ENCODE data around the gene TPPP. TPM values are rescaled to one million over a fixed set of nuclear protein-coding genes. Genes with fewer than 3 reads are reported as not detected.

Gene TPPP
- total RNA-seq, 8 experiments from 2014 or later = 0.31 to 23.5 (median 7.3) TPM

GRCh38 chr5:665541-665955 lies 27.6 kb downstream of the TPPP start:
- no CpG with 5 or more reads among the region's 8 CpGs for WGBS, 10 experiments
- no peak for ATAC-seq (replicated peaks in 6 of 8)
- H3K27ac ChIP-seq = no peak overlapping the region
- H3K4me1 ChIP-seq (replicated peaks in 1 of 2) = no peaks in the 10 kb centered on the region
- no peak overlapping the region for H3K4me3 ChIP-seq
- in situ Hi-C loops (cut with MboI; ENCODE audit: low pct_unique_long_range_greater_than_20kb in 2 of 9, low sequenced_read_pairs in 9 of 9, unreplicated experiment in 9 of 9) = loop anchor here in 3 of 9 experiments (10.0 to 25.0 kb wide), 2 partner anchors 222 to 239 kb away; partner anchors contain the start of genes BRD9 (in 2 of the 3) and TRIP13 (in 2 of the 3)

DNA sequence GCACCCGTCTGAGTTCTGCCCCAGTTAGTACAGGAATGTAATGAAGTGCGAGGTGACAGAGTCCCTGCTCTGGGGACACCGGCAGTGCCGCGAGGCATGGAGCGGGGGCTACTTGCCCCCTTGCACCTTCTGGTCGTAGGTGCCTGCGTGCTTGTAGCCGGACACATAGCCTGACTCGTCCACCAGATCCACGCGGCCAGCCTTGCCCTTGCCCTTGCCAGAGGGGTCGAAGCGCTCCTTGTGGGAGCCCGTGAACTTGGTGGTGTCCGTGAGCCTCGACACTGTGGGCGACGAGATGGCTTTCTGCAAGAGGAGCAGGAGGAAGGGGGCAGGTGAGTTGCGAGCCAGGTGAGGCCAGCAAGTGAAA lies 28.2 kb downstream of the TPPP start:
- Histone ChIP-seq H3K4me1 (replicated peaks in 1 of 2) (no peaks in the 10 kb centered on the region), H3K4me3 (no peak overlapping the region), H3K27ac (no peak overlapping the region)
- in situ Hi-C loops (cut with MboI; ENCODE audit: low pct_unique_long_range_greater_than_20kb in 2 of 9, low sequenced_read_pairs in 9 of 9, unreplicated experiment in 9 of 9) = loop anchor here in 3 of 9 experiments (10.0 to 25.0 kb wide), 2 partner anchors 222 to 240 kb away; partner anchors contain the start of genes BRD9 (in 2 of the 3) and TRIP13 (in 2 of the 3)
- no peak for ATAC-seq (replicated peaks in 6 of 8)
- 96% methylated on average over 5 of the region's 20 CpGs; no CpG with 5 or more reads in 9 of the 10 experiments for WGBS, 10 experiments

DNA sequence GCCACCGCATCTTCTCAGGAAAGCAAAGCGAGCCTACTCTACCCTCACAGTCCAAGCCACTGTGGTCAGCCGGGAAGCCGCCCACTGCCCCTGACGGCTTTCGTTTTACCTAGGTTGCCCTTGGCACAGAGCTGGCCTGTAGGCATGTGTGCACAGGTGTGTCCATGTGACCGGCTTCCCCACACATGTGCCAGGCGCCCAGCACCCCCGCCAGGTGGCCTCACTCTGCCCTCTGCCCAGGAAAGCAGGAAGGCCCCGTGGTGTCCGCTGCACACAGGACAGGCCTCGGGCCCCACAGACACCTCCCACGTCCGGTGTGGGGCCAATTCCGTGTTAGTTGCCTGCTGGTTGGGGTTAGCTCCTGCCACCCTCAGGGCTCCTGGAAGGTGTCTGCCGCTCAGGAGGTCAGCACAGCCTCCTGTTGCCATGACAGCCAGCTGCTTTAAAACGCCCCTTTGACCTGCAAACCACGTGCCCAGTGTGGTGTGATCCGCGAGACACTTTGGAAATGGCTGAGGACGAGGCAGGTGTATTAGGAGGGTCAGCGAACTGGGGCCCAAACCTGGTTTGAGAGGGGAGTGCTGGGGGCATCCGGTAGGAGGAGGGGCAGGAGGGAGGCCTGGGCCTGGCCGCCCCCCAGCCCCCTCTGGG lies 28.7 kb downstream of the TPPP start:
- WGBS, 10 experiments = 68 to 100% (median 93%) methylated on average over 3 to 5 of the region's 24 CpGs; no CpG with 5 or more reads in 7 of the 10 experiments
- in situ Hi-C loops (cut with MboI; ENCODE audit: low pct_unique_long_range_greater_than_20kb in 2 of 9, low sequenced_read_pairs in 9 of 9, unreplicated experiment in 9 of 9) = loop anchor here in 3 of 9 experiments (10.0 to 25.0 kb wide), 2 partner anchors 223 to 240 kb away; partner anchors contain the start of genes BRD9 (in 2 of the 3) and TRIP13 (in 2 of the 3)
- Histone ChIP-seq H3K4me1 (replicated peaks in 1 of 2) (no peaks in the 10 kb centered on the region), H3K4me3 (no peak overlapping the region), H3K27ac (no peak overlapping the region)
- peak in 5 of 8 experiments; percentile 9 to 25 (median 15) for ATAC-seq (replicated peaks in 6 of 8)

- WGBS, 10 experiments = 76 to 100% (median 92%) methylated on average over 1 to 5 of the region's 38 CpGs; no CpG with 5 or more reads in 6 of the 10 experiments
- in situ Hi-C loops (cut with MboI; ENCODE audit: low pct_unique_long_range_greater_than_20kb in 2 of 9, low sequenced_read_pairs in 9 of 9, unreplicated experiment in 9 of 9) = loop anchor here in 3 of 9 experiments (10.0 to 25.0 kb wide), 2 partner anchors 224 to 241 kb away; partner anchors contain the start of genes BRD9 (in 2 of the 3) and TRIP13 (in 2 of the 3)
- Histone ChIP-seq H3K27ac (no peak overlapping the region), H3K4me1 (replicated peaks in 1 of 2) (no peaks in the 10 kb centered on the region), H3K4me3 (no peak overlapping the region)
- ATAC-seq (replicated peaks in 6 of 8) = peak in 5 of 8 experiments; percentile 32 to 55 (median 46)
Observed at GRCh38 chr5:663436-664342, 29.5 kb downstream of the TPPP start.

DNA sequence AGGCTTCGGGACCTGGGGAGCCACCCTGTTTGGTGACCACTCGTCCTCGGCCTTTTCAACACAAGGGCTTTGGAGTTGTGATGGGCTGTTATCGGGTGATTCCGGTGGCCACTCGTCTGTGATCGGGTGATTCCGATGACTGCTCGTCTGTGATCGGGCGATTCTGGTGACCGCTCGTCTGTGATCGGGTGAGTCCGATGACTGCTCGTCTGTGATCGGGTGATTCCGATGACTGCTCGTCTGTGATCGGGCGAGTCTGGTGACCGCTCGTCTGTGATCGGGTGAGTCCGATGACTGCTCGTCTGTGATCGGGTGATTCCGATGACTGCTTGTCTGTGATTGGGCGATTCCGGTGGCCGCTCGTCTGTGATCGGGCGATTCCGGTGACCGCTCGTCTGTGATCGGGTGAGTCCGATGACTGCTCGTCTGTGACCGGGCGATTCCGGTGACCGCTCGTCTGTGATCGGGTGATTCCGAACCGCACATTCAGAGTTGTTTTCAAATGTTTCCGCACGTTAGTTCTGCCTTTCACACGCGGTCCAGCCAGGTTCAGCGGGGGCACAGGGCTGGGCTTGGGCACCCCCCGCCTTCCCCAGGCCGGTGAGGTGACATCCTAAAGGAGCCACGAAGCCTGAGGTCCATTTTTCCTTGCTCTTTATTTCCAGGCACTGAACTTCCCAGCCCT lies 30.3 kb downstream of the TPPP start:
- ATAC-seq (replicated peaks in 6 of 8) = no peak
- no peak overlapping the region for H3K27ac ChIP-seq
- H3K4me1 ChIP-seq (replicated peaks in 1 of 2) = no peaks in the 10 kb centered on the region
- in situ Hi-C loops (cut with MboI; ENCODE audit: low pct_unique_long_range_greater_than_20kb in 2 of 9, low sequenced_read_pairs in 9 of 9, unreplicated experiment in 9 of 9) = loop anchor here in 3 of 9 experiments (10.0 to 25.0 kb wide), 2 partner anchors 224 to 242 kb away; partner anchors contain the start of genes BRD9 (in 2 of the 3) and TRIP13 (in 2 of the 3)
- WGBS, 10 experiments = 80 to 100% (median 93%) methylated on average over 4 to 8 of the region's 56 CpGs; no CpG with 5 or more reads in 6 of the 10 experiments
- no peak overlapping the region for H3K4me3 ChIP-seq

DNA sequence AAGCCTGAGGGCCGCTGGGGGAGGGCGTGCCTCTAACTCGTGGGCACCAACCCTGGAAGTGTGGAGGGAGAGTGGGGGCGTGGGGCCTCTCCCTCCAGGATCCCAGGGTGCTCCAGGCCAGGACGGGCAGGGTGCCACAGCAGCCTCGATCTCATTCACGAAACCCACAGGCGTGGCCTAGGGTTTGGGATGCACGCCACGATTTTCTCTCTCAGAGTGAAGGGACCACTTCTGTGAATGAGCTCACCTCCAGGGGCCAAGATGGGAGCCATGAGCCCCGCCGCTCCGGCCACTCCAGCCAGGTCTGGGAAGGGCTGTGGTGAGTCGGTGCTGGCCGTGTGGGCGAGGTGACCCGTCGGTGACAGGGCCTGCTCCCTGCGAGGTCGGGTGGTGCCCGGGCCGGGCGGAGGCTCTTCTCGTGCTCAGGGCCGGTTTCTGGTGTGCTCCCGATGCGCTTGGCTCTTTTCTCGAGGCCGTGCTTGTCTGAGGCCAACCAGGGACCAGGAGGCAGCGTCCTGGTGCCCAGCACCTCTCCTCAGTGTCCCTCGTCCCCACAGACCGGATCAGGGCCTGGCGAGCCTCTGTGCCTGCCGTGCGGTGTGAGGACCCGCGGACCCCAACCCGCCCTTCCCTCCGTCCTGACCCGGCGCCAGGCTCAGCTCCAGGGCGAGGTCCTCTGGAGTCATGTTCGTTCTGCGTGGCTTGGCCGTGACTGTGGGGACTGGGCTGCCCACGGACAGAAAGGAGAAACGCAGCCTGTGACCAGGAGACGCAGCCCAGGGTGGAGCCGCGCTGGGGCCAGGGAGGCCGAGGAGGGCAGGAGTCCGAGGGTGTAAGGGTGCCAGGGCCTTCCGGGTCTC lies 31.0 kb downstream of the TPPP start:
- no peak for ATAC-seq (replicated peaks in 6 of 8)
- in situ Hi-C loops (cut with MboI; ENCODE audit: low pct_unique_long_range_greater_than_20kb in 2 of 9, low sequenced_read_pairs in 9 of 9, unreplicated experiment in 9 of 9) = loop anchor here in 3 of 9 experiments (10.0 to 25.0 kb wide), 2 partner anchors 225 to 243 kb away; partner anchors contain the start of genes BRD9 (in 2 of the 3) and TRIP13 (in 2 of the 3)
- WGBS, 10 experiments = 92 to 100% (median 99%) methylated on average over 1 to 11 of the region's 53 CpGs; no CpG with 5 or more reads in 4 of the 10 experiments
- Histone ChIP-seq H3K4me3 (no peak overlapping the region), H3K4me1 (replicated peaks in 1 of 2) (no peaks in the 10 kb centered on the region), H3K27ac (no peak overlapping the region)

- ATAC-seq (replicated peaks in 6 of 8) = no peak
- 80 to 100% (median 100%) methylated on average over 1 to 7 of the region's 11 CpGs; no CpG with 5 or more reads in 2 of the 10 experiments for WGBS, 10 experiments
- Histone ChIP-seq H3K4me1 (replicated peaks in 1 of 2) (no peaks in the 10 kb centered on the region), H3K27ac (no peak overlapping the region), H3K4me3 (no peak overlapping the region)
- in situ Hi-C loops (cut with MboI; ENCODE audit: low pct_unique_long_range_greater_than_20kb in 2 of 9, low sequenced_read_pairs in 9 of 9, unreplicated experiment in 9 of 9) = loop anchor here in 3 of 9 experiments (10.0 to 25.0 kb wide), 2 partner anchors 227 to 244 kb away; partner anchors contain the start of genes BRD9 (in 2 of the 3) and TRIP13 (in 2 of the 3)
Observed at GRCh38 chr5:660491-661030, 32.6 kb downstream of the TPPP start.

DNA sequence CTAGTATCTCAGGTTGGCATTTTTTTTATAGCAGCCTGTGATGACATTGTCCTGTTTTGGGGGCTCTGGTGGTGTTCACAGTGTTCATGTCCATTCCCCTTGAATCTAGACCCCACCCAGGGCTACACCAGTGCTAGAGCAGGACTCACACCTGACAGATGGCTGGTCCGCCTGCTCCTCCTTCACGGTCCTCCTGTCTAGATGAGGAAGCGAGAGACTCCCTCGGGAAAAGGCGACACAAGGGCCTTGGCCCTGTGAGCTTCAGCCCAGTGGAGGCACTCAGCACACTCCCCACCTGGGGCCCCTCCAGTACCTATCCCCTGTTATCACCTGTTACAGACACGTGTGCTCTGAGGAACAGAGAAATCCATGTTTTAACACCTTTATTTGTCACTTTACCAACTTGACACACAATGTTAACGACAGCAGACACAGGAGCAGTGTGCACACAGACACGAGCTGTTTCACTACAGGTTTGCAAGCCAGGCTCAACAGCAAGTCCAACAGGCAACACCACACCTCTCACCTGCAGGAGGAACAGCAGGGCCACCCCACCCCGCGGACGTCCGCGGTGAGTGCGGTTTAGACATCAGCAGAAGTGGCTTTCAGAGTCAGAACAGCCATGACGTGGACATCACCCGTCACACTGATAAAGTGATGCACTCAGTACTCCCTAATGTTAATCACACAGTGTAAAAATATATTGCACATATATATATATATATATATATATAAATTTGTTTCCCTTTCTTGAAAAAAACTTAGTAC lies 33.5 kb downstream of the TPPP start:
- Histone ChIP-seq H3K27ac (no peak overlapping the region), H3K4me3 (no peak overlapping the region), H3K4me1 (replicated peaks in 1 of 2) (no peaks in the 10 kb centered on the region)
- no peak for ATAC-seq (replicated peaks in 6 of 8)
- in situ Hi-C loops (cut with MboI; ENCODE audit: low pct_unique_long_range_greater_than_20kb in 2 of 9, low sequenced_read_pairs in 9 of 9, unreplicated experiment in 9 of 9) = loop anchor here in 3 of 9 experiments (10.0 to 25.0 kb wide), 2 partner anchors 228 to 245 kb away; partner anchors contain the start of genes BRD9 (in 2 of the 3) and TRIP13 (in 2 of the 3)
- WGBS, 10 experiments = 86 to 100% (median 97%) methylated on average over 1 to 7 of the region's 16 CpGs; no CpG with 5 or more reads in 4 of the 10 experiments

DNA sequence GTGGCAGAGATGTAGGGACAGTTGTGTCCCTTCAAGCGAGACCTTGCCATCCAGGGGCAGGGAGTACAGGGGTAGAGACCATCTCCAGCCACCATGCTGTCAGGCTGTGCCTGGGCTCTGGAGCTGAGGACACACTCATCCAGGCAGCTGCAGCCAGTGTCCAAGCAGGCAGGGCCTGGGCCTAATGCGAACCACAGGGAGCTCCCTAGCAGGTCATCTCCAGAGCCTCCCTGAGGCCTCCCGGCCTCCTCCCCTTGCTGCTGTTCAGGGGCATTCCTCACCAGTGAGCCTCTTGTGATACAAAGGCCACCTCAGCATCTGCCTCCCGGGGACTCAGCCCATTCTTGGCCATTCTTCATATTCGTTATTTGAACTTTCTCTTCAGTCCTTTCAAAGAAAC lies 35.0 kb downstream of the TPPP start:
- ATAC-seq (replicated peaks in 6 of 8) = peak in 5 of 8 experiments; percentile 19 to 46 (median 37)
- whole genome bisulfite sequencing, 10 experiments = 92 to 100% (median 98%) methylated on average over 1 to 5 of the region's 5 CpGs
- H3K27ac ChIP-seq = no peak overlapping the region
- H3K4me3 ChIP-seq = no peak overlapping the region
- H3K4me1 ChIP-seq (replicated peaks in 1 of 2) = no peaks in the 10 kb centered on the region
- in situ Hi-C loops (cut with MboI; ENCODE audit: low pct_unique_long_range_greater_than_20kb in 2 of 9, low sequenced_read_pairs in 9 of 9, unreplicated experiment in 9 of 9) = loop anchor here in 2 of 9 experiments (25.0 kb wide), 1 partner anchor 229 kb away; the partner anchor contains the start of genes BRD9 (in 2 of the 2) and TRIP13 (in 2 of the 2)

- Histone ChIP-seq H3K4me3 (no peak overlapping the region), H3K27ac (no peak overlapping the region), H3K4me1 (replicated peaks in 1 of 2) (no peaks in the 10 kb centered on the region)
- 63 to 100% (median 92%) methylated on average over 1 to 4 of the region's 6 CpGs; no CpG with 5 or more reads in 3 of the 10 experiments for WGBS, 10 experiments
- peak in 6 of 8 experiments; percentile 42 to 96 (median 84) for ATAC-seq (replicated peaks in 6 of 8)
- in situ Hi-C loops (cut with MboI; ENCODE audit: low pct_unique_long_range_greater_than_20kb in 2 of 9, low sequenced_read_pairs in 9 of 9, unreplicated experiment in 9 of 9) = loop anchor here in 2 of 9 experiments (25.0 kb wide), 1 partner anchor 230 kb away; the partner anchor contains the start of genes BRD9 (in 2 of the 2) and TRIP13 (in 2 of the 2)
Observed at GRCh38 chr5:657570-657969, 35.6 kb downstream of the TPPP start.
